HG03060 (cell line): ENCODE results near the gene TMEM218.

Experiments used
- ATAC-seq: cut with Tn5 transposase; IDR thresholded peaks from one replicate; pipeline ENCODE4 v1.9.1; 2021; ENCODE audit warnings: low read depth, moderate number of reproducible peaks; ENCODE audit not compliant: unreplicated experiment

TMEM218 gene

DNA sequence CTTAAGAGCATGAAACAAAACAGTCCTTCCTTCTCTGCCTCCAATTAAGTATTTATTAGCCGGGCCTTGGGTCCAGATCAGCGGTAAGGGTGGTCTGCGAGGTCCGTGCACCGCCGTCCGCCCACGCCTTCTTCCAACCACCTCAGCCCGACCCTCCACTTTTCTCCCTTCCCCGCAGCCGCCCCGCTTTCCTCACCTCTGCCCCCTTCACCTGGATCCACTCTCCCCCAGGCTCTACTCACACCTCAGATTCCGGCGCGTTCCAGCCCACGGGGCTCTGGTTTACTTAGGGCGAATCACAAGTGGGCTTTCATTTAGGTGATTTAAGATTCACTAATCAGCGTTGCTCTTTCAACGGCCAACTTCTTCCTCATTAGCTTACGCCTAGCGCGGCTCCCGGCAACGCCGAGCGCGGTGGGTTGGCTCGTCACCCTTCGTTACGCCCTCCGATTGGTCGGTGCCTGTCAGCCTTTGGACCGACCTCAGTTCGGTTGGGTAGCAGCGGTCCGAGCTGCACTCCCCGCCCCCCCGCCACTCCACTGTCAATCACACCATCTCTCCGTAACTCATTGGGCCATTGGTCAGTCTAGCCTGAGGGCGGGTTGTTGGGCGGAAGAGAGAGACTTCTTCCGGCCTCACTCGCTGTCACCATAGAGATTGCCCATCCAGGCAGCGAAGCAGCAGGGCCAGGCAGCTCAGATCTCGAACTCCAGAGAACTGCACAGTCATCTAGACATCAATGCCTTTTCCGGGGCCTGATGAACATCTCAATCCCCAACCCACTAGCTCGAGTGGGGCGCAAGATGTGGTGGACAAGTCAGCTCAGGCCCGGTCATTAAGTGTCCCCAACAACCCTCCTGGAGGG, at the start of gene TMEM218:
TSS of gene TMEM218 (minus strand) at position 284 of the 865 bp plus-strand sequence. CDS start 9,385 bp downstream, outside the sequence.
- ATAC-seq, result peak; percentile 95

DNA sequence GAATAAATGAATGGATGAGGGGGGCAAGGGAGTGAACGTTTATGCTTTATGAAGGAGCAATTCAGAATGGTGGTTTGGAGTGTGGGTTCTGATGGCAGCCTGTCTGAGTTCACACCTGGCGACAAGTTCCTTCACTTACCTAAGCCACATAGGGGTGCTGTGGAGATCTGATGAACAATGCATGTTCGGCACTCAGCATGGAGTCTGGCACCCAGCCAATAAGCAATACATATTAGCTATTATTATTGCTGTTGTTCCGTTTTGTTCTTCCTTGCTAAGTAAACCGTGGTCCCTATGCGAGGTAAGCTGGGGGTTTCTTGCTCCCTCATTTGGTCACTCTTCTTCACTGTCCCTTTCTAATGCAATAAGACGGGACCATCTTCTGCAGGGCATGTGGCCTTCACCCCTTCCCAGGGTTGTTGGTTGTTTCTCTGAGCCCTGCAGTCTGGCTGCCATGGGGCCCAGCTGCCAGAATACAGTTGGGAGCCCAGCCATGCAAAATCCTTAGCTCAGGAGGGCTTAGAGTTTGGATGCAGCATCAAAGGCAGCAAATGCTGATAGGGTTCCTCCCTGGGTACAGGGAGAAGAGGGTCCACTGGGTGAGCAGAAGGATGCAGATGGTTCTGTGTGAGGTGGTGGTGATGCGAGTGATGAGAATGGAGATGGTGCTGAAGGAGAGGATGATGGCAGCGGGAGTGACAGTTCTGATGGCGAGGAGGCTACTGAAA, 46.7 kb upstream of the TMEM218 start:
- no peak for ATAC-seq

DNA sequence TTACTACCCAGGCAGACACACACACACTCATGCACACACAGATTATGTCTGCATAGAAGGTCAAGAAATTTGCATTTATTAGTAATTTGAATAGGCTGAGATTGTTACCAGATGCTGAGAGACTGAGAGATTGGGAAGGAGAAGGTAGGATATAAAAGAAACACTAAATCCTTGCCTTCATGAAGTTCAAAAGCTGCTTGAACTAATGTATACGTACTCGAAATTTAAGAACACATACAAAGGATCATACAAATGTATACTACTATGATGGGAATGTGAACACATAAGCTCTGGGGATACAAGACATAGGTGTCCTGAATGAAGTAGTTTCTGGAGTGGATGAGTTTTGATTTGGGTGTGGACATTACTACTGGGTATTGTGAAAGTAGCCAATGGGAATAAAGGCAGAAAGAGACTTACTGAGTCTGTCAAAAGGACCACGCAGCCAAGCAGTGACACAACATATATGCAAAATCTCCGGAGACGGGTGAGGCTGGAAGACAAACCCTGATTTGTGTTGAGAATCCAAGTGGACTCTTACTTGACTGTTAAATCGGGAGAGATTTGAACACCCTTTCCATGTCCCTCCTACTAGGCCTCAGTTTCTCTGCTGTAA, 45.8 kb upstream of the TMEM218 start:
- ATAC-seq, result no peak

DNA sequence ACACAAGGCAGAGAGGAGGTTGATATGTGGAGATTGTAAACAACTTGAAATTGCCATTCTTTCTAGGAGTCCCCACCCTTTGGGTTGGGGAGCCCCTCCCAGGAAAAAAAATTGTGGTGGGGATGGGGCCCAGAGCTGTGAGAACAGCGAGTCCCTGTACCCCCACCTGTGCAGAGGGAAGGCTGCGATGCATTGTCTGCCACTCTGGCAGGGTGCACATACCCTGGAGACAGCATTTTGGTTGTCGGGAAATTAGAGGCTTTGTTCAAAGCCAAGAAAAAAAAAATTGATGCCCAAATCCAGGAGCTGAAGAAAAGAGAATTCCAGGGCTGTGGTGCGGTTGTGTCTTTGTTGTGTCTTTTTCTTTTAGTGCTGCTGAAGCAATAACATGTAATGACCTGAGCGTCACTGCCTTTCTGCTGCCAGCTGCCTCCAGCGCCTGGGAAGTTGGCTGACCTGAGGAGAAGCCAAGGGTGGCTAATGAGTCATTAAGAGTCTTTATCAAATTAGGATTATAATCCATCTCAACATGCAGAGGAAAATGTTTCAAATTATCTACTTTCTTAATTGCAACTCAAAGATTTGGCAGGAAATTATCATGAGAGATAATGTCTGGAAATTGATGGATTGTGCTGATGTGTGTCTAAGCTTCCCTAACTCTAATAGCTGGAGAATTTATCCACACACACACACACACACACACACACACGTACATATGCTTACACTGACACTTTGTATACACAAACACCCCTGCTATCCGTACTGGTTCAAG, 45.1 kb upstream of the TMEM218 start:
- no peak for ATAC-seq

DNA sequence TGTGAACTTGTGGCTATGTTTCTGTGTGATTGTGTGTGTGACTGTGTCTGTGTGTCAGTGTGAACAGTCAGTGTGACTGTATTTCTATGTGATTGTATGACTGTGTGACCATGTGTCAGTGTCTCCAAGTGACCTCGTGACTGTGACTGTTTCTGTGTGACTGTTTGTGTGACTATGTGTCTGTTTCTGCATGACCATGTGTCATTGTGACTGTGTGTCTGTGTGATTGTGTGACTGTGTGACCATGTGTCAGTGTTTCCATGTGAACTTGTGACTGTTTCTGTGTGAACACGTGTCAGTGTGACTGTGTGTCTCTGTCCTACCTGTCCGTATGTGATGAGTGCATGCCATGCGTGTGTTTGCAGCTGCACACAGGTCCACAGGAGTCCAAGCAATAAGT, 44.3 kb upstream of the TMEM218 start:
- ATAC-seq, result no peak

DNA sequence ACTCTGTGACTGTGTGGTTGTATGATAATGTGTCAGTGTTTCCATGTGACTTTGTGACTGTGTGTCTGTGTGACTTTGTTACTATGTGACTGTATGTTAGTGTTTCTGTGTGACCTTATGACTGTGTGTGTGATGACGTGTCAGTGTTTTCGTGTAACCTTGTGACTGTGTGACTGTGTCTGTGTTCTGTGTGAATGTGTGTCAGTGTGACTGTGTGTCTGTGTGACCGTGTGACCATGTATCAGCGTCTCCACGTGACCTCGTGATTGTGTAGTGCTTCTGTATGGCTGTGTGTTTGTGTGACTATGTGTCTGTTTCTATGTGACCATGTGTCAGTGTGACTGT, 43.6 kb upstream of the TMEM218 start:
- no peak for ATAC-seq

DNA sequence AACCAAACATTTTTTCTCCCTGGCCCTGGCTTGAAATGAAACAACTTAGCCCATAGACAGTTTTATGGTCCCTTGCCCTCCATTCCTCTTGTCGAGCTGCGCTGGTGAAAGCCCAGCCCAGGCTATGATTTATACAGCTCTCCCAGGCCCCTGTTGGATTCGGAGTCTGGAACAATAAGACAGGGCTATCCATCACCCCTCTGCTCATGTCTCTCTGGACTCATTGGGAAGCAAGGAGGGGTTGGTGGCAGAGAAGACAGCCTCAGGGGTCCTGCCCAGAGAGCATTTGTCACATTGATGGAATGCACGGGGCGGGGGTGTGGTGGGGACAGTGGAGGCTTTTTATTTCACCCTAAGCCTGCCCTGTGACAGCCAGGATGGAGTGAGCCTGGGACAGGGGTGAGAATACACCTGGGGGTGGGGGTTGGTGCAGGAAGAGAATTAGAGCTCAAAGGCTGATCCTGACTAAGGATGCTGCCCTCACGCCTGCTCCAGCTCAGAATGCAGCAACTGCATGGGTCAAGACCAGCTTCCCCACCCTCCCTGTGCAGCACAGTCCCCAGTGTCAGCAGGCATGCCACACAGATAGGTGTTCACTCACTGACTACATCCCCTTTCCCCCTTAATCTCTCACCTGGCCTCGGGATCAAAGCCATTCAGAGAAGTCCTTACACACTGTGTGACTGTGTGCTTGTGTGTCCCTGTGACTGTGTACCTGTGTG, 43.1 kb upstream of the TMEM218 start:
- no peak for ATAC-seq

DNA sequence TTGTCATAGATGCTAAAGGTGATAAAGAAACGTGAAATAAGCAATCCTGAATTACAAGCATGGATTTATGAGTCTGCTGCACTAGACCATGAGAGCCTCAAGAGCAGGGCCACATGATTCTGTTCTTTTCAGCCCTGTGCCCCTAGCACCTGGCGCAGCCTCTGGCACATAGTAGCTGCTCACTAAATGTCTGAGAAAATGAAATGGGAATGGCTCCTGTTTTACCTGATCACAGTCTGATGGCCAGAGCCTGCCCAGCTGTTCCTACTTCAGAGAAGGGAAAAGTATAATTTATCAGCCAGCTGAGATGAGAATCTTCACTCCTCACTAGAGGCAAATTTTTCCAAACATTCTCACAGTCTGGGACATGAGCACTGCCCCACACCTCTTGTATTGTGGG, 42.4 kb upstream of the TMEM218 start:
- no peak for ATAC-seq

DNA sequence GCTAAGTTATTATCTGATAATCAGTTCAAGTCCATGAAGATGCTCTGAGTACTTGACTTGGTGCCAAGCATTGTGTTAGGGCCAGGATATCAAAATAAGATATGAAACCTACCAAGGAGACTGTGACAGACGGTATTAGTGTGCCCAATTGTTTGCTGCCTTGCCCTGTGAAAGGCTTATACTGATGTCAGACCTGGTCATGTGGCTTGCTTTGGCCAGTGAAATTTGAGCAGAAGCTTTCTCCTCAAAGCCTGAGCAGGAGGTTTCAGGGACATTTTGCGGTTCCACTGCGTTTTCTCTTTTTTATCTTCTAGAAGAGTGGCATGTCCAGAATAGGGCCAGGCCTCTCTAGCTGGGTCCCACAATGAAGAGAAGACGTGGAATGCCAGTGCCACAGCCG, 37.3 kb upstream of the TMEM218 start:
- no peak for ATAC-seq

DNA sequence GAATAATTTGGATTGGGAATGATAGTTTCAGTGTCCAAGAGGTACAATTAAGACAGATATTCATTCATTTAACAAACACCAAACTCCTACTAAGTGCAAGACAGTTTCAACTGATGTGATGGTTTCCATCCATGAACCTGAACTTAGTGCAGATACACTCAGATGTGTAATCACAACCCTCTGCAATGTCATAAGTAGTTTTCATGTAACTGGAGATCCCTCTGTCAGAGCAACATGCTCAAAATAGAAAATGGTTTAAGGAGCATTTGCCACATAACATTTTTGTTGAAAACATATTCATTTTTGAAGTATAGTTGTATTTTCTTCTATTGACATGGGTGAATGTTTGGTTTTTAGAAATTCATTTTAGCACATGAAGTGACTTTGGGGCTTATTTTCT, 36.6 kb upstream of the TMEM218 start:
- no peak for ATAC-seq

DNA sequence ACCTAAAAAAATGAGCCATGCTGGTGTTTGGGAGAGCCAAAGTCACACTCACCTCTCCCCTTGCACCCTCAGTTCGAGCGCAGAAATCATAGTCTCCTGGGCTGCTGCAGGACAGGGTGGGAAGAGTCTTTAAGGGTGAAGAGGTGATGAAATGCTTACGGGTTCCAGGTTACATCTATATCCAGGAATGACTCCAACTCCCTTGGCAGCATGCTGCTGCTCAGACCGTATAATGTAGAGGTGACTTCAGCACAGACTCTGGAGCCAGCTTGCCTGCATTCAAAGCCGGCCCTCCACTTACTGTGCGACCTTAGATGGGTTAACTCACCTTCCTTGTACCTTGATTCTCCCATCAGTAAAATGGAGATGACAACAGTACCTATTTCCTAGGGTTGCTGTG, 35.9 kb upstream of the TMEM218 start:
- no peak for ATAC-seq

DNA sequence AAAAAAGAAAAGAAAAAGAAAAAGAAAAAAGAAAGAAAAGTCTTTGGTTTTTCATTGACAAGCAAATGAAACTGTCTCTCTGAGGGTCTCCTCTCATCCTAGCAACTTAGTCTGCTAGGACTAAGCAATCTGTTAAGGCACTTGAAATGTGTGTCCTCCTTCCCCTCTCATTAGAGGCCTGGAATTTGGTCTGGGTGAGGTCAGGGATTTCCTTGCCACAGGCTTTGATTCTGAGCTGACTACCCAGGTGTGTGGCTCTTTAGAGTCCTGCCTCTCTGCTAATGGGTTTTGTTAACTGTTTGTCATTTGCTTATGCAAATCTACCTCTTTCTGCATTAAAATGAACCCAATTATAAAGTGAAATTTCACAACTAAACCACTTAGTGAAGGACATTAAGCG, 34.8 kb upstream of the TMEM218 start:
- no peak for ATAC-seq

DNA sequence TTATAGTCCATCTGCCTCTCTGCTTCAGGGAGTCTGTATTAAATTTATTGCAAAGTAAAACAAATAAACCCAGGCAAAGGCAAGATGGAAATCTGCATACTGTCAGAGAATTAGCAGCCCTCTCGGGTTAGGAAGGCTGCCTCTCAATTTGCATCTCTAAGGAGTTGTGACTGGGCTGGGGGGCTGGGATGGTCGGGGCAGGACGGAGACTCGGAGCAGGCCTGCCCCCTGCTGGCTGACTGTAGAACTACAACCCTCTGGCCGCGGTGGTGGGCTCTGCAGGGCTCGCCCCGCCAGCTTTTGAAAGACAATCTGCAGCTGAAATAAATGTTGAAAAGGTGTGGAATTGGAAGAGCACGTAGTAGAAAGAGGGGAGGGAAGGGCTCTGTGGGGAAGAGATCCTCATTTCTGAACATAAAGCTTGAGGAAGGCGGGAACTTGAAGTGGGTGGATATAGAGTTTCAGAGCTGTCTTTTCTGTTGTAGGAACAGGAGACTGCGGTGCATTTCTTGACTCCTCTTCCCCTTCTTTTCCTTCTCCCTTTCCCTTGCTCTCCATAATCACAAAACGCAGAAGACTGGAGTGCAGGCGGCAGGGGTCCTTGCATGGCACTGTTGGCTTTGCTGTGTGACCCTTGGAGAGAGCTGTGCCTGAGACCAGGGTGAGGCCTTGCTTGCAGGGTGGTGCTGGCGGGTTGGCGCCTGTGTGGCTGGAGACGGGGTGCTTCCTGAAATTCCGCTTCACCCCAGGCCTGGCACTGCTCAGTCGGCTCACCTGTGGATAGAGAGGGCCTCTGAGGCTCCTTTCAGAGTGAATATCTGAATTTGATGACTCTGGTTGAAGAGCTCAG, 30.5 kb upstream of the TMEM218 start:
- no peak for ATAC-seq

DNA sequence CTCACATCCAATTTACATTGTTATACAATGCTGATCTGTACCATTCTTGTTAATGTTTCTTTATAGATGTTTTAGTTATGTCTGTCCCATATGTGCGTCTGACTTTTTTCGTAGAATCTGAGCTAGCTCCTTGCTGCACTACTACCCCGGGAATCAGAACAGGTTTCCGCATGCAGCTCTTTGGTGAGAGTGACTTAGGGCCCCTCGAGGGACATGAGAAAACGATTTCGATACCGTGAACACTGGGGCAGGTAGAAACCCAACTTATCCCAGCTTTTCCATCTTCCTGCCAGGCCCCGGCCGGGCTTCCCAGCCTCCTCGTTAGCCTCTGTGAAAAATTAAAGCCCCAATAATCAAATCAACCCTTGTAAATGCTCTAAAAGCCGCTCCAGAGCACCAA, 29.8 kb upstream of the TMEM218 start:
- no peak for ATAC-seq

DNA sequence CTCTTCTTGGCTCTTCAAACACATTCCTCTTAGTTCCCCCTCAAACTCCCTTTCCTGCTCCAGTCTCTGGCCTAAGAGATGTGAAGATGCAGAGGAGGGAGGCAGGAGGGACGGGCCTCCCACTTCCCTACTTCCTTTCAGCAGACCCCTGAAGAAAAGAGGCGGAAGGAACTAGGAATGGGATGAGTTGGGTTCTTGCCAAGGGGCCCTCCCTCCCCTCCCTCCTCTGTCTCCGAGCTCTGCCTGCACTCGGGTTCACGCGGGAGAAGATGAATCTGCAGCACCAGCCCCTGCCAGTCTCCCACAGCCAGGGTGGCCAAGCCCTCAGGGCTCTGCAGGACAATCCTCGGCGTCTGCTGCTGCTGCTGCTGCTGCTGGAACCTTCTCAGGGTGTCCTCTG, 28.8 kb upstream of the TMEM218 start:
- ATAC-seq, result no peak

DNA sequence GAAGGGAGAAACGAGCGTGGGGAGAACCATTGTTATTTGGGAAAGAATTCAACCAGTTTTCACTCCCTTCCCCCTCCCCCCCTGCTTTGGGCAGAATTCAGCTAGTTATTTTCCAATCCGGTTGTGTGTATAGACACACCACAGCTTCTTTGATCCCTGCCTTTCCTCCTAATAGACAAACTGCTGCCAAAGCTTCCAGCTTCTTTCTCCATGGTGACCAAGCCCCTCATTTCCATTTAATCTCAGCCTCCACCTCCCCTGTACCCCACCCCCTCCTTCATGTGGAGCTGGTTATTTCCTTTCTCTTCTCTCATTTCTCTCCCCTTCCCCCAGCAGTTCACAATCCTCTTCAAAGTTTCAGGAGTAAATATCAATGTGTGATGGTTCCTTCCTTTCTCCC, 28.4 kb upstream of the TMEM218 start:
- ATAC-seq, result no peak

DNA sequence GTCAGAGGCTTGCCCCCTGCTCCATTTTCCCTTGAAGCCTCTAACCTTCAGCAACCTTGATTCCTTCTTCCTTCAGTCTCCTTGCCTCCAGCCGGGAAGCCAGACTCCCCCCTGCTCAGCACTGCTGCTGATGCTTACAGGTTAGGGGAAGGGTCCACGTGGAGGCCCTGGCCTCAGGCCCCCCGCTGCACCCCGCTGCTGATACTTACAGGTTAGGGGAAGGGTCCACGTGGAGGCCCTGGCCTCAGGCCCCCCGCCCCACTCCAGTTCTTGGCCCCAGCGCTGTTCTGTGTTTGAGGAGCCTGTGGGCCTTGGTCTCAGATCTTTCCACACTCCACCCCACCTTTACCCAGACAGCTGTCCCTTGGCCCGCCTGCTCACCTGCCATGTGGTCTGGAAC, 27.5 kb upstream of the TMEM218 start:
- ATAC-seq, result no peak

DNA sequence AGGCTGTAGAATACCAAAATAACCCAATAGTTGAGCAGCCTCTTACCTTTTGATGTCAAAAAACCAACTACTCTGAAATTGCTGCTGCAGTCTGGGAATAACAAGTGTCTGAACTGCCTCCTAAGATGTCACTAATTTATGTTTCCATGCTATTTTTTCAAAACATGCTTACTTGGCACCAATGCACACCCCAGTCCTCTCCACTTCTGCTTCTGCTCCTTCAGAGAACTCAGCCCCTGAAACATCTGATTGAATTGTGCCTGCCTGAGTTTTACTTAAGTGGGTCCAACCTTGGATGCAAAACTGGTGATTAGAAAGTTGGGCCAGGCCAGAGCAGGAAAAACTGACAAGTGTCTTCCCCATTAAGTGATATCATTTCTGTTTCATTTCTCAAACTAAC, 24.6 kb upstream of the TMEM218 start:
- ATAC-seq, result no peak

DNA sequence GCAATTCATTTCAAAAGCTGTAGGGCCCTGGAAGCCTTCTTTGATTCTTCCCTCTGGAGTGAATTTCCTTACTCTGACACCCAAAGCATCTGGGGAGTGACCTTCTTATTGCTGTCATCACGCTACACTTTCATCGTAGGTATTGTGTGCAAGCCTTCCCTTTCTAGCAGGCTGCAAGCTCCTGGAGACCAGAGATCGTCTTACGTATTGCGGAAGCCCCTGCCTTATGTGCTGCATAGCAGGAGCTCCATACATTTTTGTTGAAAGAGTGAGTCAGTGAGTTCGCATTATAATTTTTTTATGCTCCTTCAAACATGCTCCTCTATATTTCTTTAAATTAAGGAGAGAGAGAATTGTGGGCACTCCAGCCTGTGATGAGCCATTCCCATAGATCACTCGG, 21.2 kb upstream of the TMEM218 start:
- no peak for ATAC-seq
